ENCODE data around the gene ERC1.

Gene ERC1

GRCh38 chr12:1479645-1480044, 488.6 kb downstream of the ERC1 start:
- no peak for DNase-seq (ENCODE audit: low read depth, low spot score)

GRCh38 chr12:1481326-1481725, 490.3 kb downstream of the ERC1 start:
- no peak for DNase-seq (ENCODE audit: low read depth, low spot score)

DNA sequence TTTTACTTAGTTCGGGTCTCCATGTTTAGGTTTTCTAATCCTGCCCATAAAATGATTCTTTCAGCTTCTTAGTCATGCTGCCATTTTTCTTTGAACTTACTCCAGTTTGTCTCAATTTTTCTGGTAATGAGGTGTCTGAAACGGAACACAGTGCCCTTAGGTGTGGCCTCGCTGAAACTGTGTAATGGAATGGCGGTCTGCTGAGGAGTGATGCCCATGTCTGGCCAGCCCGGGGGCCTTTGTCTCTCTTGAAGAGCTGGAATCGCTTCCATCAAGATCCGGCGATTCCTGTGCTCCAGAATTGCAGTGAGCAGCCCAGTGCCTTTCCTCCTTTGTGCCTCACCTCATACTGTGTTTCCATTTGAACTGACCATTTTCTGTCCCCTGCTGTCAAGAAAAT, 490.9 kb downstream of the ERC1 start:
- no peak for DNase-seq (ENCODE audit: low read depth, low spot score)

GRCh38 chr12:1488908-1489381, 497.9 kb downstream of the ERC1 start:
- DNase-seq (ENCODE audit: low read depth, low spot score) = no peak

GRCh38 chr12:1491983-1492697, 501.1 kb downstream of the ERC1 start:
- no peak for DNase-seq (ENCODE audit: low read depth, low spot score)

DNA sequence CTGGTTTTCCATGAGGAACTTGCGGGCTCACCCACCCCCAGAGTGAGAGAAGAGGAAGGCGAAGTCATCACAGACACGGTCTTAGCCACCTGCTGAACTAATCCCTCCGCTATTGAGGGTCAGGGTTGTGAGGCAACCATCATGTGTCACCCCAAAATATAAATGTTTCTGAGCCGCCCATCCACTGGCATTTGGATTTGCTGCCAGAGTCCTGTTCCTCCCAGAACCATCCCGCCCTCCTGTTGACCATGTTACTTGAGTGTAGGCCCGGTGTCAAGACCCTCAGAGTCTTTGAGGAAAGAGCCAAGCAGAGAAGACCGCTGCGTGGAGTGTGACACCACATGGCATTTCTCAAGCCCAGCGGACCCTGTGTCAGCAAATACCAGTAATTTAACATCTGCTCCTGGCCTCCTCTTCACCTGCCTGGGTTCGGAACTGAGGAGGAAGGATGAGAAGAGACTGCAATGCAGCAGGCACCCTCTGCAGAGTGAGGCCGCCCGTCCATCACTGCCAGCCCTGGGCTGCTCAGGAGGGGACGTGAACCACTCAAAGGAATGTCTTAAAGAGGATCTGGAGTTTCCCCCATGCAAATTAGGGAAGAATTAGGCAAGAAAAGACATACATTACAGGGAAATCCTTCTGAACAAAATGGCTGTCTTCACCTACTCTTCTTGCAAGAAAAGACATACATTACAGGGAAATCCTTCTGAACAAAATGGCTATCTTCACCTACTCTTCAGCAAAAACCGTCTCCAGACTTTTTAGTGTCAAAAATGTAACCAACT, 502.9 kb downstream of the ERC1 start:
- DNase-seq (ENCODE audit: low read depth, low spot score) = no peak

GRCh38 chr12:1494856-1495255, 503.8 kb downstream of the ERC1 start:
- no peak for DNase-seq (ENCODE audit: low read depth, low spot score)

DNA sequence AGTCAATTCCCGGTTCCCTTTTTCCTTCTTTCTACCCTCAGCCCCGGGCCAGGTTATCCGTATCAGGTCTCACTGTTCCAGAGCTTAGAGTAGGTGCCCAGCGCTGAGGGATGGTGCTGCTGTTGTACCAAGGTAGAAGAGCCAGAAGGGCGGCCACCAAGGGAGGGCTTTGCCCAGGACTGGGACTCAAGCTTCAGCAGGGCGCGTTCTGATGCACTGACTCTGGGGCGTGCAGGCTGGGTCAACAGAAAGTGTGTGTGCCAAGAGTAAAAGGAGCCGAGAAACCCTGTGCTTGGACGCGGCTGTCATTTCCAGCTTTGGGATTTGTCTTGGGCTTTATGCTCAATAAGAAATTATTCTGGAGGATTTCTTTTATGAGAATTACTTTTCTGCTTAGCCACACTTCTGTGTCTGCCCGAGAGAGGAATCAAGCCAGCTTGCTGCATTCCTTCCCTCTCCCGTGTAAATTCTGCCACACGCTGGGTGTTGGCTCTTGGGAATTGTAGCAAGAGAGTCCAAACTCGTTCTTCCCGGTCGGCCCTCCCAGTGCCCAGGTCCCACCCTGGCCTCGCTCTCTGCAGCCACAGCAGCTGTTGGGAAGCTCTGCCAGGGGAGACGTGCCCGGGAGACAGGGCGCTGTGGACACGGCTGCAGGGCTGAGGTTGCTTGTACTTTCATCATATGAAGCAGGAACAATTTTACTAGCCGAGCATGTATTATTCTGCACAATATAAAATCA, 505.3 kb downstream of the ERC1 start:
- no peak for DNase-seq (ENCODE audit: low read depth, low spot score)

DNA sequence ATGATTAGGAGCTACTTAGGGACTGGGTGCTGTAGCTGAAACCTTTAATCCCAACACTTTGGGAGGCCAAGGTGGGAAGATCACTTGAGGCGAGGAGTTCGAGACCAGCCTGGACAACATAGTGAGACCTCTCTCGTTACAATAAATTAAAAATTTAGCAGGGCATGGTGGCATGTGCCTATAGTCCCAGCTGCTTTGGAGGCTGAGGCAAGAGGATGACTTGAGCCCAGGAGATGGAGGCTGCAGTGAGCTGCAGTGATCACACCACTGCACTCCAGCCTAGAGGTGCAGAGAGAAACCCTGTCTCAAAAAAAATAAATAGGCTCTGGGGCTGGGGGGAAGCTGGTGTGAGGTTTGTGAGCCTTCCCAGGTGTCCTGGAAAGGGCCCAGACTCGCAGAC, 506.1 kb downstream of the ERC1 start:
- DNase-seq (ENCODE audit: low read depth, low spot score) = no peak

GRCh38 chr12:1498199-1498740, 507.2 kb downstream of the ERC1 start:
- DNase-seq (ENCODE audit: low read depth, low spot score) = no peak

GRCh38 chr12:1499351-1499750, 508.3 kb downstream of the ERC1 start:
- no peak for DNase-seq (ENCODE audit: low read depth, low spot score)

DNA sequence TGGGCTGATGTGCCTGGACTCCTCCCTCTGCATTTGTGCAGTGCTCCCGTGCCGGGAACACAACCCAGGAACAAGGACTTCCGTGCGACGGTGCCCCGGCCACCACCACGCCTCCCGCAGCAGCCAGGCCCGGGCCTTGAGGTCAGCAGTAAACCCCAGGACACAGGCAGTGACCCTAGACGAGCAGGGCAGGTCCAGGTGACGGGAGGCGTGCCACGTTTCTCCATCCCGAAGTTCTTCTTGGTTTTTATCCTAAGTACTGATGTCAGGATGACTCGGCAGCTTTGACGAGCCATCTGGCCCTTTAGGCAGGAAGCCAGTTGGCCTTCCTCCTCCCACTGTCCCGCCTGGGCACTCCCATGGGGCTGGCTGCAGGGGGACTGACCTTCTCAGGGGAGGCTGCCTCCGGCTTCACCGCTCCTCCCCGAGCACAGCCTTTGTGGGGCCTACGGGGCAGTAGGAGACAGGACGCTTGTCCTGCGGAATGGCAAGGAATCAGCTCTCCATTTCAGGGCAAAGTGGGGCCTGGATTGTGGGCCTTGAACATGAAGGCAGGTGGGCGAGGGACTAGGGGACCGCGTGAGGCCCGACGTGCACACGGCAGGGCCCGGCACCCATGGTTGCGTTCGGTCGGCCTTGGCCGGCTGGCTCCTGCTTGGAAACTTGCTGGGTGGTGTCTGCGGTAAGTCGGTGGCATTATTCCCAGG, 509.2 kb downstream of the ERC1 start:
- DNase-seq (ENCODE audit: low read depth, low spot score) = no peak

- DNase-seq (ENCODE audit: low read depth, low spot score) = no peak
Measured at GRCh38 chr12:1501001-1501400, 510.0 kb downstream of the ERC1 start.

DNA sequence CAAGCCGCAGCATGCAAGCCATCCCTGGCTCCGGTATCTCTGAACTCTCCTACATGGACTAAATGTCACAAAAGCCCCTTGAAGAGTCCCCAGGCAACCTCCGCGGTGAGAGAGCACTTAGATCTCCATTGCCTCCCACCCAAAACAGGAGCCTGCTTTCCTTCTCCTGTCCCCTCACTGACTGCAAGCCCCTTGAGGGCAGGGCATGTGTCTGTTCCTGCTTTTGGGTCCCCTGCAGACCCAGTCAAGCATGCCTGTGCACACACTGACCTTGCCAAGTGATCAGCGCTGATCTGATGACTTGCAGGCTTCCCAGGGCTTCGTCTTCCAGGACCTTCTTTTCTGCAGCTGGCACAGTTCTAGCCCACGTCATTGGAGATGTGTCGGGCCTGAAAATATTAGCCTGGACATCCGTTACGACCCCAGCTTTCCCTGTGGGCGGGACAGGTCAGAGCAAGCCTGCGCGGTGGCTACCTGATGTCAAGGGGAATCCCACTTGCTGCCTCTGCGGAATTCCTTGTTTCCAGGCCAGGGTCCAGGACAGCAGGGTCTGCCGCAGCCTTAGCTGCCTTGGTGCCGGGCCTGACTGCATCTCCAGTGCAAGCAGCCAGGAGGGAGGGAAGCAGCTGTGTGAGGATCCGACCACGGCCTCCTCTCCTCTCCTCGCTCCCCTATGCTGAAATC, 510.8 kb downstream of the ERC1 start:
- no peak for DNase-seq (ENCODE audit: low read depth, low spot score)

DNA sequence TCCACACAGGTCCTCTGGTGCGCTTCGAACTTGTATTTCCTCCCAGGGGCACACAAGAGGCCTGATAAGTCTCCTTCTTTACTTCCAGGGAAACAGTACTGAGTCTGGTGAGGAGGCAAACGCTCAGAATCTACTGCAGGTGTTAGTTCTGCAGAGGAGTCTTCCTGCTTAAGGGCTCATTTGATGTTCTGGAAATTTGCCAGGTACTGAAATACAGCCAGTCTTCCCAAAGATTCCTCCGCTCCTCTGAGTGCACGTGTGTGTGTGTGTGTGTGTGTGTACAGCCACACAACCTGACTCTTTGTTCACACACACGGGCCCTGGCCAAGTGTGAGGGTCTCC, 511.3 kb downstream of the ERC1 start:
- DNase-seq (ENCODE audit: low read depth, low spot score) = no peak

GRCh38 chr12:1502831-1503230, 511.8 kb downstream of the ERC1 start:
- DNase-seq (ENCODE audit: low read depth, low spot score) = no peak

DNA sequence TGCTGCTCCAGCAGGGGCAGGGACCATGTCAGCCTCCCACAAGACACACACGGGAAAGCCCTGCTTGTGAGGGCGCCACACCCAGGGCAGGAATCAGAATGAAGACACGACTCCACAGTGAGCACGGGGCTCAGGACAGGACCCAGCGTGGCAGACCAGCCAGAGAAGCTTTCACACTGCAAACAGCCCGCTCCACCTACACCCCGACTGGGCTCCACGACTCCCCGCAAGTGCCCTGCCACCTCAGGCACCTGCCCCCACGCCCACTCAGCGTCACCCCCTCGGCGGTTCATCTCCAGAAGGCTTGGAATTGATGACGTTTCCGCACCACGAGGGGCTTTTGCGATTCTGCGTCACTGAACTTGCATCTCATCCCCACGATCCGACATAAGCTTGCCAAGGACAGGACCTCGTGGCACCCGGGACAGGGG, 512.3 kb downstream of the ERC1 start:
- no peak for DNase-seq (ENCODE audit: low read depth, low spot score)

DNA sequence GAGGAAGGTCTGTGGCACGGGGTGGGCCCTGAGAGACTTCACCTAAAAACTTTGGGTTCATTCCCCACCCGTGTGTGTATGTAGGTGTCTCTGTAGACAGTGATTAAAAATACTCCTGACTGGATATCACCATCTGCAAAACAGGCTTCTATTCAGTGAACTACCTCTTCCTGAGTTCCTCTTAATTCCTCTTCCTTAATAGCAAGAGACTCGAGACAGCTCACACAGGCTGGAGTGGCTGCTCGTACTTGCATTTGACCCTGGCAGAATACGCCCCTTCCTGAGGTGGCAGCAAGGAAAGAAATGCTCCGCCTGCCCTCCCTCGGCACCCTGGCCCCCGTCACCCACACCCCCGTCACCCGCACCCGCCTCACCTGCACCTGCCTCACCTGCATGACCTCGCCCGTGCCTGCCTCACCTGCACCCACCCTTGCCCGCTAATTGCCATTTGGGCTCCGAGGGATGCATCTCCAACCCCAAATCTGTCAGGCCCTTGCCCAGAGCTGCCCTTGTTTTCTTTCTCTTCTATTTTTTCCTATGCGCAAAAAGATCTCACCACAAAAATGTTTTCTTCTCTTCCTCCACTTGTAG, 513.4 kb downstream of the ERC1 start:
- no peak for DNase-seq (ENCODE audit: low read depth, low spot score)

GRCh38 chr12:1504895-1505311, 513.9 kb downstream of the ERC1 start:
- DNase-seq (ENCODE audit: low read depth, low spot score) = no peak

DNA sequence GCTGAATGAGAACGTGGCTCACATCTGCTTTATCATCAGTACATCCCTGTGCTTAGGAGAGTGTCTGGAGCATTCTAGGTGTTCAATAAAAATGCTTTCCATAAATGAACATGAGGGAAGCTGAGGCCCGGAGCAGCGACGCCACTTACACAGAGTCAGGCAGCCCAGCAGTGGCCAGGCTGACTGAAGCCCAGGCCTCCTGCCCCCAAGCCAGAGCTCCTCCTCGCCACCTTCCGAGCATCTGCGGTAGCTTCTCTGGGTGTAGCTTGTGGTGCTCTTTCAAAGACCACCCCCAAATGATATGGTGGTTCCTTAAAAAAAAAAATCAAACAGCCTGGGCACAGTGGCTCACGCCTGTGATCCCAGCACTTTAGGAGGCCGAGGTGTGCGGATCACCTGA, 514.6 kb downstream of the ERC1 start:
- no peak for DNase-seq (ENCODE audit: low read depth, low spot score)

DNA sequence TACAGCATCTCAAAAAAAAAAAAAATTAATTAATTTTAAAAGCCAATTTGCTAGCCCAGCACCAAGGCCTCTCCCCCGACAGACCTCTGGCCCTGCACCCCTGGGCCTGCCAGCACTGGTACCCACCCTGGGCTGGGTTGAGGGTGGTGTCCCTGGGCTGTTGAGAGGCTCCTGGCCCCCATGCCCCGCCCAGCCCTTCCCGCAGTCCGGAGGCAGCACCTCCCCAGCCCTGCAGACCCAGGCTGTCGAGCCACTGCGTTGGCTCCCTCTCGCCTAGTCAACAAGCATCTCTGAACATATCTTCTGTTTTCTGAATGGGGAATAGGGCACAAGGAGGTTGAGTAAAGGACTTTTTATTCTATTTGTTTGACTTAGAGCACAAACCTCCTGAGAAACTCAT, 516.3 kb downstream of the ERC1 start:
- DNase-seq (ENCODE audit: low read depth, low spot score) = no peak
